Tibial nerve (tissue), 4 donors: ENCODE measurements around the gene LAMC3. TPM values are rescaled to one million over a fixed set of nuclear protein-coding genes. Genes with fewer than 3 reads are reported as not detected.

ENCODE experiments used
- DNase-seq, 2 donors: peaks; one replicate each; pipeline ENCODE4 v3.0.0-alpha.2; 2019; ENCODE audit warnings: low spot score in 2 of 2
- H3K27ac ChIP-seq, 4 donors: fragments of 200-600 bp; sonication (generic) in 3 of 4; one replicate each; pipeline ENCODE4 v1.5.1; 2017 to 2019; ENCODE audit warnings: mild to moderate bottlenecking in 1 of 4
- H3K27me3 ChIP-seq, 2 donors: fragments of 200-600 bp; sonication (generic) in 1 of 2; one replicate each; pipeline versions ENCODE4 v1.5.1 to v1.6.0; 2017 to 2019
- H3K36me3 ChIP-seq, 3 donors: fragments of 200-600 bp; sonication (generic); one replicate each; pipeline ENCODE4 v1.5.1; 2018 to 2019
- H3K4me1 ChIP-seq, 4 donors: fragments of 200-600 bp; sonication (generic) in 3 of 4; one replicate each; pipeline ENCODE4 v1.5.1; 2017 to 2019
- H3K4me3 ChIP-seq, 4 donors: fragments of 200-600 bp; sonication (generic) in 3 of 4; one replicate each; pipeline ENCODE4 v1.5.1; 2017 to 2019; ENCODE audit warnings: mild to moderate bottlenecking in 1 of 4, moderate library complexity in 1 of 4
- H3K9me3 ChIP-seq, 4 donors: fragments of 200-600 bp; sonication (generic) in 3 of 4; one replicate each; pipeline ENCODE4 v1.5.1; 2017 to 2019
- CTCF ChIP-seq, 5 experiments: fragments of 200-600 bp in 3 of 5; fragments of 450-650 bp in 2 of 5; sonication (generic) in 3 of 5; IDR thresholded peaks; one replicate each; pipeline ENCODE4 v1.5.1; 2016 to 2019; ENCODE audit warnings: antibody characterized with exemption in 5 of 5, mild to moderate bottlenecking in 3 of 5, moderate library complexity in 2 of 5
- EP300 ChIP-seq, 2 donors: sonication (generic); formaldehyde crosslinking; IDR thresholded peaks; one replicate each; pipeline ENCODE4 v1.6.1; 2017; ENCODE audit warnings: antibody characterized with exemption in 2 of 2, mild to moderate bottlenecking in 1 of 2
- POLR2A ChIP-seq, 2 donors: fragments of 450-650 bp; IDR thresholded peaks; one replicate each; pipeline ENCODE4 v1.6.1; 2017; ENCODE audit warnings: antibody characterized with exemption in 2 of 2, mild to moderate bottlenecking in 2 of 2, moderate library complexity in 2 of 2
- WGBS, 2 donors: methylation state at CpG; one replicate each; pipeline ENCODE4 v1.1.5; 2018; 5-methylcytosine and 5-hydroxymethylcytosine counted together
- total RNA-seq, 4 donors: library from RNA; depleted of rRNA; stranded (reverse); fragments of >200 nt; gene quantifications; one replicate each; pipeline ENCODE4 v1.1.0, GENCODE V29; 2016

The LAMC3 gene
- total RNA-seq, 4 donors from 2014 or later: 0.21 to 1.6 TPM; not detected in 2

DNA sequence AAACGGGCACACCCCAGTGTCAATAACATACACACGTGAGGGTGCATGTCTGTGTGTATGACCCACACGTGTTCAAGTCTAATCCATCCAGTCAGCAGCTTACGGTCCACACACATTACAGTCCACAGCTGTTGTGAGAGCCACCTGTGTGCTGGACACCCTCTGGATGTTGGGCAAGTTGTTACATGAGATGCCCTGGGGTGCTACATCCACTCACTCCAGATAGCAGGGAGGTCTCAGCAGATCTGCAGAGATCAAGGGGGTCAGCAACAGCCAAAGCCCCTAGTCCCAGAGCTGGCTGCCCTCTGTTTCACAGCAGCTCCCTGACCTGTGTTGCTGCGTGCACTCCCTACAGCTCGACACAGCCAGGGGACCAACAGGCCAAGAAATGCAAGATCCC, 83.1 kb downstream of the LAMC3 start:
- no peak overlapping the region for H3K27ac ChIP-seq
- H3K4me3 ChIP-seq: no peak overlapping the region
- no peak for TF ChIP-seq EP300 (IDR thresholded peaks at IDR 0.05)
- TF ChIP-seq CTCF (IDR thresholded peaks at IDR 0.05): no peak
- TF ChIP-seq POLR2A (IDR thresholded peaks at IDR 0.05): no peak
- H3K4me1 ChIP-seq: peaks cover 0 to 17% (median 3%) of the 10 kb centered on the region in 4 donors
- H3K36me3 ChIP-seq: no peaks in the 10 kb centered on the region
- H3K27me3 ChIP-seq: peaks cover 0 to 28% of the 10 kb centered on the region in 2 donors
- WGBS, 2 donors: 74 to 88% methylated on average over 6 of the region's 6 CpGs
- no peaks in the 10 kb centered on the region for H3K9me3 ChIP-seq
- DNase-seq: no peak

- H3K9me3 ChIP-seq: no peaks in the 10 kb centered on the region
- TF ChIP-seq POLR2A (IDR thresholded peaks at IDR 0.05) (no peak), EP300 (IDR thresholded peaks at IDR 0.05) (no peak), CTCF (IDR thresholded peaks at IDR 0.05) (no peak)
- no peaks in the 10 kb centered on the region for H3K36me3 ChIP-seq
- DNase-seq: no peak
- H3K4me3 ChIP-seq: no peak overlapping the region
- WGBS, 2 donors: 68 to 73% methylated on average over 22 to 24 of the region's 24 CpGs
- H3K4me1 ChIP-seq: peaks cover 0 to 22% (median 4%) of the 10 kb centered on the region in 4 donors
- no peak overlapping the region for H3K27ac ChIP-seq
- peaks cover 0 to 28% of the 10 kb centered on the region in 2 donors for H3K27me3 ChIP-seq
Measured at GRCh38 chr9:131092548-131093440, 83.8 kb downstream of the LAMC3 start.

DNA sequence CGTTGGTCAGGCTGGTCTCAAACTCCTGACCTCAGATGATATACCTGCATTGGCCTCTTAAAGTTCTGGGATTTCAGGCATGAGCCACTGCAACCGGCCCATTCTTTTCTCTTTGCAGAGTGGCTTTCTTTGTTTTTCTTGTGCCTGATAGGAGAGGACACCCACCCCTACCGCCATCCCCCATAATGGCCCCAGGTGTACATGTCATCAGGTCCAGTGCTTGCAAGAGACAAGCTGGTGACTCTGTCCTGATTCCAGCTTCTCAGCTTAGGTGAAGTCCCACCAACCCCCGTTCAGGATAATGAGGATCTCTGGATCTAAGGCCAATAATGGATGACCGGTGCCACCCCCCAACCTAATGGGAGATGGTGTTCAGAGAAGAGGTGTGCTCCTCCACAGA, 85.0 kb downstream of the LAMC3 start:
- TF ChIP-seq EP300 (IDR thresholded peaks at IDR 0.05) (no peak), CTCF (IDR thresholded peaks at IDR 0.05) (no peak)
- H3K27me3 ChIP-seq: peaks cover 0 to 34% of the 10 kb centered on the region in 2 donors

GRCh38 chr9:131094622-131095021, 85.6 kb downstream of the LAMC3 start:
- Histone ChIP-seq H3K27ac (no peak overlapping the region), H3K4me3 (no peak overlapping the region), H3K4me1 (peaks cover 0 to 39% (median 4%) of the 10 kb centered on the region in 4 donors), H3K27me3 (peaks cover 0 to 34% of the 10 kb centered on the region in 2 donors), H3K9me3 (no peaks in the 10 kb centered on the region), H3K36me3 (no peaks in the 10 kb centered on the region)
- TF ChIP-seq CTCF (IDR thresholded peaks at IDR 0.05) (no peak), EP300 (IDR thresholded peaks at IDR 0.05) (no peak), POLR2A (IDR thresholded peaks at IDR 0.05) (no peak)
- 51 to 57% methylated on average over 11 to 12 of the region's 12 CpGs for WGBS, 2 donors
- DNase-seq: no peak

More for the DNA sequence above, 85.0 kb downstream of the LAMC3 start:
- Histone ChIP-seq H3K27ac (no peak overlapping the region), H3K4me3 (no peak overlapping the region), H3K4me1 (peaks cover 0 to 35% (median 4%) of the 10 kb centered on the region in 4 donors), H3K36me3 (no peaks in the 10 kb centered on the region), H3K9me3 (no peaks in the 10 kb centered on the region)
- no peak for DNase-seq
- 89 to 91% methylated on average over 5 of the region's 5 CpGs for WGBS, 2 donors

GRCh38 chr9:131095666-131096268, 86.8 kb downstream of the LAMC3 start:
- peak overlapping the region in 3 of 4 donors; percentile 48 to 65 (median 63) for H3K4me3 ChIP-seq
- no peaks in the 10 kb centered on the region for H3K36me3 ChIP-seq
- no peak for DNase-seq
- H3K9me3 ChIP-seq: no peaks in the 10 kb centered on the region
- 34 to 35% methylated on average over 15 to 16 of the region's 16 CpGs for WGBS, 2 donors
- H3K27ac ChIP-seq: peak overlapping the region in 2 of 4 donors; percentile 14 to 93
- peaks cover 0 to 34% of the 10 kb centered on the region in 2 donors for H3K27me3 ChIP-seq
- TF ChIP-seq EP300 (IDR thresholded peaks at IDR 0.05) (no peak), CTCF (IDR thresholded peaks at IDR 0.05) (peak in 1 of 5 experiments; percentile 16), POLR2A (IDR thresholded peaks at IDR 0.05) (no peak)
- H3K4me1 ChIP-seq: peaks cover 0 to 49% (median 4%) of the 10 kb centered on the region in 4 donors
